ENCODE measurements around the gene CAPZB.
"Not testable (repeated sequence)": the region's sequence is repeated elsewhere in the genome, so short reads cannot be mapped to it uniquely, and the experiment has no call there.

GRCh38 chr1:19522570-19522969, 37.2 kb upstream of the CAPZB start:
- TF ChIP-seq TCF12 (IDR thresholded peaks at IDR 0.05); YY1 (IDR thresholded peaks at IDR 0.05; ENCODE audit: low read depth); CTCF (IDR thresholded peaks at IDR 0.05); CHD2 (IDR thresholded peaks at IDR 0.05; ENCODE audit: low read length, partially characterized antibody); EP300 (IDR thresholded peaks at IDR 0.05; ENCODE audit: borderline replicate concordance in 1 of 2, low read depth in 1 of 2, low read length in 1 of 2); REST (IDR thresholded peaks at IDR 0.05; ENCODE audit: low read depth, low read length); SIN3A (IDR thresholded peaks at IDR 0.05; ENCODE audit: borderline replicate concordance, low read depth, low read length); USF1 (IDR thresholded peaks at IDR 0.05; ENCODE audit: borderline replicate concordance, low read depth); RAD21 (IDR thresholded peaks at IDR 0.05; ENCODE audit: low read length); JUND (IDR thresholded peaks at IDR 0.05); USF2 (IDR thresholded peaks at IDR 0.05; ENCODE audit: borderline replicate concordance, low read depth, low read length): not testable (repeated sequence)

Measured in SK-N-SH (cell line).